Thyroid gland (tissue), 4 donors: ENCODE results near the gene CLCN3.

Experiments
- CTCF ChIP-seq, 6 experiments: fragments of 200-600 bp in 3 of 6; fragments of 450-650 bp in 3 of 6; sonication (generic) in 3 of 6; IDR thresholded peaks; one replicate each; pipeline ENCODE4 v1.5.1; 2016 to 2019; ENCODE audit warnings: antibody characterized with exemption in 6 of 6, mild to moderate bottlenecking in 2 of 6, inconsistent platforms in 1 of 6, moderate library complexity in 1 of 6
- POLR2A ChIP-seq, 2 donors: fragments of 450-650 bp; IDR thresholded peaks; one replicate each; pipeline ENCODE4 v1.6.1; 2017; ENCODE audit warnings: antibody characterized with exemption in 2 of 2, mild to moderate bottlenecking in 2 of 2, moderate library complexity in 1 of 2

- no peak for TF ChIP-seq CTCF (IDR thresholded peaks at IDR 0.05)
- no peak for TF ChIP-seq POLR2A (IDR thresholded peaks at IDR 0.05)
Measured at GRCh38 chr4:169715826-169716225, 95.4 kb downstream of the CLCN3 start.
